ENCODE measurements around the gene CELF5. TPM values are rescaled to one million over a fixed set of nuclear protein-coding genes. Genes with fewer than 3 reads are reported as not detected.

The CELF5 gene
- total and polyA plus RNA-seq, 2 donors (not counting 1 experiment from before 2014, with no cell fraction given): 0.15 TPM; not detected in 1

DNA sequence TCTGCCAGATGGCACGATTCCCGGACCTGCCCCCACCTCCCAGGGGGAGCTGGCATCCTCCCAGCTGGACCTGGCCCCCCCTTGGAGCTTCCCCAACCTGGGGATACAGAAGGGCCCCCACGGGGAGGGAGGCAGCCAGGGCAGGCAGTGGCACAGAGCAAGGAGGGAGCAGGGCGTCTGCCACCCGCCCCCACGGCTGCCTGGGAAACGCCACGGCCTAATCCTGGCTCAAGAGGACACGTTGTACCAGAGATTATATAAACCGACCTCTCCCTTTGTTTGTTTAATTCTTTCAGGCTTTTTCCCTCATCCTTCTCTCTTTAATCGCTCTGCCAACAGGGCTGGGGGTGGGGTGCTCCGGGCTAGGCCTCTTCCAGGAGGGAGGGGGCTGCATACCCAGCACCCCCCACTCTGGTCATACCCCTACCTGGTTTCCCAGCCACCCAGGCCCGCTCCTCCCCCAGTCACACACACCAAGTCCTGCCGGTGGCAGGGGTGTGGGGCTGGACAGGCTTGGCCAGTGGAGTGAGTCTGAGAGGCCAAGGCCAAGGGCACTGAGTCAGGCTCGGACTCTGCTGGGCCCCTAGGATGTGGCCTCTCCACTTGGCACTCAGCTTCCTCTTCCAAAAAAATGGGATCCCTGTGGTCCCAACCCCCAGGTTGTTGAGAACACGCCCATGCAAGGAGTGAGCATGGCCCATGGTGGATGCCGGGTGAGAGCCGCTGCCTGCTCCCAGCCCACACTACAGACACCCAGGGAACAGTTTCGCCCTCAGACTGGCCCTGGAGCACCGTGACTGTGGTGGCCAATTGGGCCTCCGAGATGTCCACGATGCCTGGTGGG lies 112.4 kb downstream of the CELF5 start:
- POLR2A ChIA-PET: no interaction called here
- H3K27me3 Mint-ChIP-seq: peaks cover 10% of the 10 kb centered on the region
- no peak overlapping the region for H3K27ac Mint-ChIP-seq

More for the DNA sequence above, 112.4 kb downstream of the CELF5 start:
- Mint-ChIP-seq H3K4me3 (no peak overlapping the region), H3K9me3 (ENCODE audit: insufficient read depth) (no peaks in the 10 kb centered on the region), H3K4me1 (peaks cover 4% of the 10 kb centered on the region)
- Histone ChIP-seq H3K27me3 (replicated peaks in 1 of 4; ENCODE audit: control extremely low read depth in 1 of 4, control insufficient read depth in 3 of 4, insufficient read depth in 4 of 4, low read length in 3 of 4) (peaks cover 0 to 32% (median 6%) of the 10 kb centered on the region in 4 experiments), H3K9ac (ENCODE audit: low read length) (no peak overlapping the region), H3K9me3 (ENCODE audit: control extremely low read depth in 1 of 3, control insufficient read depth in 2 of 3, insufficient read depth in 1 of 3, low read length in 2 of 3) (peaks cover 0 to 4% (median 0%) of the 10 kb centered on the region in 3 donors), H3K27ac (ENCODE audit: low read length in 2 of 2) (no peak overlapping the region), H3K4me2 (replicated peaks; ENCODE audit: low read depth, low read length, poor library complexity, severe bottlenecking) (no peak overlapping the region), H4K20me1 (ENCODE audit: control insufficient read depth, insufficient read depth, low read length, poor library complexity, severe bottlenecking) (no peaks in the 10 kb centered on the region), H3K36me3 (replicated peaks in 1 of 2; ENCODE audit: control extremely low read depth in 1 of 2, control insufficient read depth in 1 of 2, extremely low read depth in 1 of 2, insufficient read depth in 2 of 2, low read length in 1 of 2) (no peaks in the 10 kb centered on the region), H3K4me3 (ENCODE audit: control extremely low read depth in 1 of 5, extremely low read depth in 1 of 5, insufficient read depth in 1 of 5, low read depth in 2 of 5, low read length in 4 of 5) (no peak overlapping the region), H2AFZ (ENCODE audit: insufficient read depth, low read depth, low read length, poor library complexity, severe bottlenecking) (no peak overlapping the region), H3K79me2 (ENCODE audit: control insufficient read depth, insufficient read depth, low read length) (no peaks in the 10 kb centered on the region), H3K4me1 (ENCODE audit: control insufficient read depth in 2 of 2, insufficient read depth in 2 of 2, low read length in 2 of 2) (peaks cover 5 to 8% of the 10 kb centered on the region in 2 donors)
- 66% methylated on average over 10 of the region's 22 CpGs for WGBS (ENCODE audit: insufficient coverage)
- DNase-seq (no peak), ATAC-seq (ENCODE audit: low read depth) (no peak)
- intact Hi-C loops (cut with micrococcal nuclease): no loop called here
- CTCF ChIA-PET: interaction anchor here (1.0 to 1.5 kb wide), 3 partner anchors 31 to 93 kb away, joined by 3 to 7 read pairs (median 5); no protein-coding TSS in a partner anchor
- TF ChIP-seq, protein P1, sequence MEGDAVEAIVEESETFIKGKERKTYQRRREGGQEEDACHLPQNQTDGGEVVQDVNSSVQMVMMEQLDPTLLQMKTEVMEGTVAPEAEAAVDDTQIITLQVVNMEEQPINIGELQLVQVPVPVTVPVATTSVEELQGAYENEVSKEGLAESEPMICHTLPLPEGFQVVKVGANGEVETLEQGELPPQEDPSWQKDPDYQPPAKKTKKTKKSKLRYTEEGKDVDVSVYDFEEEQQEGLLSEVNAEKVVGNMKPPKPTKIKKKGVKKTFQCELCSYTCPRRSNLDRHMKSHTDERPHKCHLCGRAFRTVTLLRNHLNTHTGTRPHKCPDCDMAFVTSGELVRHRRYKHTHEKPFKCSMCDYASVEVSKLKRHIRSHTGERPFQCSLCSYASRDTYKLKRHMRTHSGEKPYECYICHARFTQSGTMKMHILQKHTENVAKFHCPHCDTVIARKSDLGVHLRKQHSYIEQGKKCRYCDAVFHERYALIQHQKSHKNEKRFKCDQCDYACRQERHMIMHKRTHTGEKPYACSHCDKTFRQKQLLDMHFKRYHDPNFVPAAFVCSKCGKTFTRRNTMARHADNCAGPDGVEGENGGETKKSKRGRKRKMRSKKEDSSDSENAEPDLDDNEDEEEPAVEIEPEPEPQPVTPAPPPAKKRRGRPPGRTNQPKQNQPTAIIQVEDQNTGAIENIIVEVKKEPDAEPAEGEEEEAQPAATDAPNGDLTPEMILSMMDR (IDR thresholded peaks at IDR 0.05): no peak
- no peak for TF ChIP-seq EZH2 (IDR thresholded peaks at IDR 0.05; ENCODE audit: borderline replicate concordance, insufficient read depth, low read depth, low read length, poor library complexity, severe bottlenecking)

Measured in B cell (primary cell).